HG02571 (cell line): ENCODE data around the gene TIGD6.
A peak's percentile ranks its signal among the peaks of the same experiment; 100 is the strongest.
"Not testable (repeated sequence)": the region's sequence is repeated elsewhere in the genome, so short reads cannot be mapped to it uniquely, and the experiment has no call there.

Experiments
- ATAC-seq: cut with Tn5 transposase; IDR thresholded peaks from one replicate; pipeline ENCODE4 v1.9.1; 2021; ENCODE audit warnings: mild to moderate bottlenecking, moderate library complexity; ENCODE audit not compliant: unreplicated experiment

TIGD6 gene

DNA sequence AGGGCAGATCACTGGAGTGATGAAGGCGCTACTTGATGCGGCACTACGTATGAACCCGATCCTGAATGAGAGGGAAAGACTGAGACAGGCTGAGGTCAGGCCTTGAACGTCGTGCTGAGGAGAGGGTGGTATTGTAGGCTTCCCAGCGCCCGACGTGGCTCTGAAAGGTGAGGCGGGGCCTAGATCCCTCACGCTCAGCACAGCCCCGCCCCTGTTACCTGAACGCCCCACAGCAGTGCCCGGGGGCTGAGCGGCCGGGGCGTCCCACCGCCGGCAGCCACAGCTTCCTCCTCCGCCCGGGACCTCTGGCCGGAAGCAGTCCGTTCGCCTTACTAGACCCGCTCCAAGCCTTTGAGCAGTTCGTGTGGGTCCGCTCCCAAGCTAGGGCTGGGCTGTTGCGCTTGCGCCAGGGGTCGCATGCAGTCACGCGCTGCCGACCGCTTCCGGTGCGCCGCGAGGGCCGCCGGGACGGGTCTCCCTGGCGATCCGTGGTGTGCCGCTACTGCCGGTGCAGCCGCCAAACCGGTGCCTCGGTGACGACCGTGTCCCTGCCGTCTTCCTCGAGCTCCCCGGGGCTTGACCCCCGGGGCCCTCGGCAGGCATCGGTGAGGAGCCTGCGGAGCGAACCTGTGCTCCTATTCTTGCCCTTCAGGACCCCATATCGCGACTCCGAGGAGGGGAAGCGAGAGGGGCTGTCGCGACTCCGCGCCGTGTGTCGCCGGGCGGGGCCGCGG is at the start of gene TIGD6, which contains the start of gene HMGXB3:
Gene TIGD6 (minus strand): TSS at position 399 of the 734 bp plus-strand sequence. CDS start 4,306 bp downstream, outside the sequence.
Gene HMGXB3 (plus strand): TSS at position 484 of the 734 bp plus-strand sequence. CDS start 4,114 bp downstream, outside the sequence.
- ATAC-seq, result peak; percentile 87

DNA sequence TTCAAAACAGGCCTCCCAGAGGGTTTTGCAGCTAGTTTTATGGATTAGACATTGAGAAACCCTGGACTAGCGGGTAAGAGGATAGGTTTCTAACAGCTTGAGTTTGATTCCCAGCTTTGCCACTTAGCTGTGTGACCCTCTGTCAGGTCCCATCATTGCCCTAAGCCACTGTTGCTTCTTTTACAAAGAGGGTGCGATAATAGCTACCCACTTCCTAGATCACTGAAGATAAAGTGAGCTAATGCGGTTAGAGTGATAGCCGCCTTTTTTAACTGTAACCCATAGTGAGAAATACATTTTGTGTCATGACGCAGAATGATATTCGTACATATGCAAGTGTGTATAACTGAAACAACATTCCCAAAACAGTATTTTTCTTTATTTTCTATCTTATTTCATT is 45.6 kb upstream of the TIGD6 start:
- no peak for ATAC-seq

DNA sequence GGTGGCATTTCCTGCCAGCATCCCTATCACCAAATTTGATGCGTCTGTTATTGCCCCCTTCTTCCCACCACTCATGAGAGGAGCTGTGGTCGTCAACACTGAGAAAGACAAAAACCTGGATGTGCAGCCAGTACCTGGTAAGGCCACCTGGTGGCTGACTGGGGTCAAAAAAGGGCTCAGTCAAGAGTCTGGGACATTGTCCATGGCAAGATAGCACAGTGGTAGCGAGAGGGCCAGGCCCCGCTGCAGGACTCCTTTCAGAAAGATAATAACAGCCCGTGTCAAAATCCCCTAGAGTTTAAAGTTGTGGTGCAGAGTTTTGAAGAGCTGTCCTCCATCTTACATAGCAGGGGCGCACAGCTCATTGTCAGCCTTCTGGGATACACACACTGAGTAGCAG is 45.1 kb upstream of the TIGD6 start:
- no peak for ATAC-seq

DNA sequence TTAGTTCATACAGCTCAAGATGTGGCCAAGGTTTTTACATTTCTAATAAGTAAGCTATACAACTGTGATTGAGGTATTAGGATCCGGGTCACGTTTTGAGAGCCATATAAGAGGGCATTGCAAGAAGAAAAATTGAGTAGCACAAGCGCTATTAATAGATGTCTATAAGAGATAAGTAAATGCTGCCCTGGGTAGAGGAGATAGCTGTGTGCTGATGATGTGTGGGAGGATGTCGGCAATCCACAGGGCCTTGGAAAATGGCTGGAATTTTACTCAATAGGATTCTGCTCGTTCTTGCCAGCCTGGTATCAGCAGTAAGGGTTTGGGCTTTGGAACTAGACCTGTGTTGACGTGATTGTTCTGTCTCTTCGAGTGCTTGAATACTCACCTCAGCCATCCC is 44.3 kb upstream of the TIGD6 start:
- no peak for ATAC-seq

DNA sequence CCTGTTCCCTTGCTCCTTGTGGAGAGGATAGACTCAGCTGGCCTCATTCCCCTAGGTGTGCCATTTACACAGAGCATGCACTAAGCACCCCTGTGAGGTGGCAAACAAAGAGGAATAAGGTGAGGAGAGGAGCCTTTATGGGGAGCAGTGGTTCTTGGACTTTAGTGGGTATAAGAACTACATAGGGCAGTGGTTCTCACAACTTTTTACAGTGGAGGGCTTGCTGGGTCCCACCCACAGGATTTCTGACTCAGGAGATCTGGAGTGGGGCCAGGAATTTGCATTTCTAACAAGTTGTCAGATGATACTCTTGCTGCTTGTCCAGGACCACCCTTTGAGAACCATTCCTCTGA is 43.9 kb upstream of the TIGD6 start:
- ATAC-seq, result no peak

DNA sequence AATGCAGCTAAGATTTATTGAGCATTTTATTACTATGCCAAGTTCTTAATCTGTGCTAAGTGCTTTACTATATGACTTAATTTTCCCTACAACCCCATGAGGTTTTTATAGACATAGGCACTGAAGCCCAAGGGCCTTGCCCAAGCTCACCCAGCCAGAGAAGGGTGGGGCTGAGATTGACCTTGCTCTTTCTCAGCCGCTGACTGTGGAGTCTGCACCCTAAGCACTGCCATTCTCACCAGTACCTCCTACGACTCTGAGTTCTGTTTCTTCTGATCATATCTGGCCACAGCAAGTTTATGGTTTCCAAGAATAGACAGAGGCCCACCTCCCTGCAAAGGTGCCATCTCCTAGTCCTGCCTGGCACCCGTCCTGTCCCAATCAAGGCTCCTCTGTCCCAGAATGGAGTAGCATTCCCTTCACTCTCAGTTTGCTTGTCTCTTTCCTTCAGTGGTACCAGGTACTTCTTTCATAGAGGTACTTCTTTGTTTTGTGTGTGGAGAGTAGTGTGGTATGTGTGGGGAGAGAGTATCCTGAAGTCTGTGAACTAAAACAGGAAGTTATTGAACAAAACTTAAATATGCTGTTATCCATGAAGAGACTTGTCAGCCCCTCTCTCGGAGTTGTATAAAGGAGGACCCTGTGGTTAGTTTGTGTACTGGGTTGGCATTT is 43.3 kb upstream of the TIGD6 start:
- ATAC-seq, result no peak

DNA sequence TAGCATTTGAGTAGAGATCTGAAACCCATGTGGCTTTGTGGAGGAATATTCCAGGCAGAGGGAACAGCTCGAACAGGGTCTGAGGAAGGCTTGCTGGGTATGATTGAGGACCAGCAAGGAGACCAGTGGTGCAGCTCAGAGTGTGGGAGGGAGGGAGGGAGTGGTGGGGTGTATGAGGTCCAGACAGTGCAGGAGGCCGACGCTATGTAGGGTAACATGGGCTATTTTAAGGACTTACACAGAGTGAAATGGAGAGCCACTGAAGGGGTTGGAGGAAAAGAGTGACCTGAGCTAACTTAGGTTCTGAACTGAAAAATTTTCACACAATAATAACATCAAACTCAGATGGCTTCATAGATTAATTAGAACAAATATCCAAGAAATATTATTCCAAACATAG is 42.0 kb upstream of the TIGD6 start:
- no peak for ATAC-seq

DNA sequence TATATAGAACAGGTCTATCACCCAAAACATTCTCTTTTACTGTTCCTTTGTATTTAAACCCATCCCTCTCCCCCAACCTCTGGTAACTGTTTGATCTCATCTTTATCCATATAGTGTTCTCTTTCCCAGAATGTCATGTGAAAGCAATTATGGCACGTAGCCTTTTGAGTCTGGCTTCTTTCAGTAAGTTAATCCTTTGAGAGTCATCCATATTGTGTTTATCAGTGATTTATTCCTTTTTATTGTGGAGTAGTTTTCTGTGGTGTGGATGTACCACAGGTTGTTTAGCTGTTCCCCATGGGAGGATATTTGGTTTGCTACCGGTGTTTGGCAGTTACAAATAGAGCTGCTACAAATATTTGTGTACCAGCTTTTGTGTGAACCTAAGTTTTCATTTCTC is 38.1 kb upstream of the TIGD6 start:
- ATAC-seq, result no peak

DNA sequence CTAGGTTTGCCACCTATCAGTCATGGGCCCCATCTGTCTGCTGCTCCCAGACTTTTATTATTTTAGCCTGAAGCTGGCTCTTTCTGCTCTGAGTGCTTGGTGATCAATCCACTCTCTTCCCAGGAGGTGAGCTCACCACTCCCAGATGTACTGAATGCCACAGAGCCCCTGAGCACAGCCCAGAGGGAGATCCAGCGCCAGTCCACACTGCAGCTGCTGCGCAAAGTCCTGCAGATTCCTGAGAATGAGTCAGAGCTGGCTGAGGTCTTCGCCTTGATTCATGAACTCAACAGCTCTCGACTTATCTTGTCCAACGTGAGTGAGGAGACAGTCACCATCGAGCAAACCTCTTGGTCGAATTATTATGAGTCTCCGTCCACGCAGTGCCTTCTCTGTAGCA is 36.1 kb upstream of the TIGD6 start:
- no peak for ATAC-seq

DNA sequence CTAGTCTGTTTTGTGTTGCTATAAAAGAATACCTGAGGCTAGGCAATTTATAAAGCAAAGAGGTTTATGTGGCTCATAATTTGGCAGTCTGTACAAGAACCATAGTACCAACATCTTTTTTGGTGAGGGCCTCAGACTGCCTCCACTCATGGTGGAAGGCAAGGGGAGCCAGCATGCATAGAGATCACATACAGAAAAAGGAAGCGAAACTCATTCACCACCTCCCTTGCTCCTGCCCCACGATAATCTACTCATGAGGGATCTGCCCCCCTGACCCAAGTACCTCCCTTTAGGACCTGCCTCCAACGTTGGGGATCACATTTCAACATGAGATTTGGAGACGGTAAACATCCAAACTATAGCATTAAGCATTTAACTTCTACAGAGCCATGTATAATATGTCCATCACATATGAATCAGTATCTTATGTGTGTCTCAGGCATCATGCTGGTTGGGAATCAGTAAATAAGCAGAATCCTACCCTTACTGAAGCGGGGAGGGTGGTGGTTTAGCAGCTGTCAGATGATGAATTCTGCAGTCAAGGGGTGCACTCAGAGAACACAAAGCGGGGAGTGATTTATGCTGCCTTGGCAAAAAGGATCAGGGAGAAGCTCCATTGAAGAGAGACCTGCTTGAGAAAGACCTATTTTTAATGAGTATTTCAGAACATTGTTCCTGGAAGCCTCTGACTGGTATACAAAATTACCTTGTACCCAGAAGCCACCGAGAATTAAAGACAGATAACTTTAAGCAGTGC is 34.9 kb upstream of the TIGD6 start:
- peak; percentile 77 for ATAC-seq

DNA sequence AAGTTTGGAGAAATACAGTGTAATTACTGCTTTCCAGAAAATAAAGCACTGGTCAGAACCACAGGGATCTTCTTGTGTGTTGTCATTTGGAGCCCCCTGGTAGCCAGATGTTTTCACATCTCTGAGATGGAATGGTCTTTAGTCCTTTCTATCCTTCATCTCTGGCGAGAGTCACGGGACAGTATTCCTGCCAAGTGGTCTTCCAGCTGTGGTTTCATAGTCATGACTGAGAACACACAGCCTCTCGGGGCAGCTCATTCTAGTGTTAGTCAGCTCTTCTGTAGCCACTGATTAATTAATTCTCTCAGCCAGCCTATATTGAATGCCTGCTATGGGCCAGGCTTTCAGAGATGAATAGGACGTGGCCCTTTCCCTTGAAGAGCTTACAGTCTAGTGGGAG is 34.2 kb upstream of the TIGD6 start:
- ATAC-seq, result no peak

DNA sequence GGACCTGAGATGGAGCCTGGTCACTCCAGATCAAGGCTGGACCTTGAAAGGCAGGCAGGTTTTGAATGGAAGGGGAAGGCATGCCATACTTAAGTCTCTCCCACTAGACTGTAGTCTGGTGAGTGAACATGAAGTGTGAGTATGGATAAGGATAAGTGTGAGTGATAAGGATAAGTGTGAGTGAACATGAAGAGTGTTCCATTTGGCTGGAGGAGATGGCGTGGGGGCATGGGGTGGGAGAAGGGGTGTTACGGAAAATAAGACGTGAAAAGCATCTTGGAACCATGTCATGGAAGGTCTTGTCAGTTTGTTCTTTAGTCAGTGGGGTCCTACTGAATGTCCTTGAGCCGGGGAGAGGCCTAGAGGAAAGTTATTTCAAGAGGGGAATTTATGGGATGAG is 32.9 kb upstream of the TIGD6 start:
- no peak for ATAC-seq

DNA sequence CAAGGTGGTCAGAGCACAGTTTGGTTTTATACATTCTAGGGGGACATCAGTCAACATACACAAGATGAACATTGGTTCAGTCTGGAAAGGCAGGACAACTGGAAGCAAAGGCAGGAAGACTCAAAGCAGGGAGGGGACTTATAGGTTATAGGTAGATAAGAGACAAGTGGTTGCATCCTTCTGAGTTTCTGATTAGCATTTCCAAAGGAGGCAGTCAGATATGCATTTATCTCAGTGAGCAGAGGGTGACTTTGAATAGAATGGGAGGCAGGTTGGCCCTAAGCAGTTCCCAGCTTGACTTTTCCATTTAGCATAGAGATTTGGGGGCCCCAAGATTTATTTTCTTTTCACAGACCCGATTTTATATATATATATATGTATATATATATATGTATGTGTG is 27.6 kb upstream of the TIGD6 start:
- ATAC-seq, result not testable (repeated sequence)

DNA sequence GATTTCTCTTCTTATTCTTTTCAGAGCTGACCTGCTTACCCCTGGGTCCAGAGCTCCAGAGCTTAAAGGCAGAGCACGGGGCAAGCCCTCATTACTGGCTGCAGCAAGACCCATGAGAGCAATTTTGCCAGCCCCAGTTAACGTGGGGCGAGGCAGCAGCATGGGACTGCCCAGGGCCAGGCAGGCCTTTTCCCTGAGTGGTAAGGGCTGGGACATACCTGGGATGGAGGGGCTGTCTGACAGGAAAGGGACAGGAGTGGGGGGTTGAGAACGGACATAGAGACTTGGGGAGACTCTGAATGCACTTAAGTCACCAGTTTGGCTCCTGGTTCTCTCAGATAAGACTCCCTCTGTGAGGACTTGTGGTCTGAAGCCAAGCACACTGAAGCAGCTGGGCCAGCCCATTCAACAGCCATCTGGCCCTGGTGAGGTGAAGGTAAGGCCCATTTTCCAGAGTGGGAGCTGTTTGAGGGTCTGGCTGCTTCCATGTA is 26.3 kb upstream of the TIGD6 start:
- ATAC-seq, result no peak

DNA sequence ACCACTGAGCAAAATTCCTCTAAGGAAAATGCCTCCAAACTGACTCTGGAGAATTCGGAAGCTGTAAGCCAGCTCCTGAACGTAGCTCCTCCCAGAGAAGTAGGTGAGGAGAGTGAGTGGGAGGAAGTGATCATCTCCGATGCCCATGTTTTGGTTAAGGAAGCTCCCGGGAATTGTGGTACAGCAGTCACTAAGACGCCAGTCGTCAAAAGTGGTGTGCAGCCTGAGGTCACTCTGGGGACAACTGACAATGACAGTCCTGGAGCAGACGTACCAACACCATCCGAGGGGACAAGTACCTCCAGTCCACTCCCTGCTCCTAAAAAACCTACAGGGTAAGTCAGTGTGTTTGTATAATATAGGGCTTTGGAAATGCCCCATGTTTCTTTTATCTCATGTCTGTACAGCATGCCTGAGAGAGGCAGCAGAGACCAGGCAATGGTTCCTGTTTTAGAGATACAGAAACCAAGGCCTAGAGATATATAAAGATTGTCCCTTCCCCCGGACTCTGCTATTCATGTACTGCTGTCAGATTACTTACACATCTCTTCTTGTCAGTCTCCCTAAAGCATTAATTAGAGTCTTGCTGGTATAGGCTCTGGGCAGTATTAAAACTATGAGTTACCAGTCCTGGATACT is 24.0 kb upstream of the TIGD6 start:
- ATAC-seq, result no peak

DNA sequence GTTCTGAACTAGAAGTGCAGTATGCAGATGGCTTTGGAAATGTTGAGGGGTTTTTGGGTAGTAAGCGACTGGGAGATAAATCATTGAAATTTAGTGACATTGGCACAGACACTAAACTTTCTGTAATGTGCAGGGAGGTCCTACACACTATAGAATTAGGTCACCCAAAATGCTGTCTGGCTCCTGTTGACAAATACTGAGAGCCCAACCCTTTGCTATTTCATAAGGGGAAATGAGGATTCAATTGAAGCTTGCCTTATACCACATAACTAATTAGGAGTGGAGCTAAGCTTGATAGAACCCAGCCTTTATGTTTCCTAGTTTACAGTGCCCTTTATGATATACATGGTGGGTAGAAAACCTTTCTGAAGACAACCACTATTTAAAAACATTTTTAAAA is 22.7 kb upstream of the TIGD6 start:
- no peak for ATAC-seq

DNA sequence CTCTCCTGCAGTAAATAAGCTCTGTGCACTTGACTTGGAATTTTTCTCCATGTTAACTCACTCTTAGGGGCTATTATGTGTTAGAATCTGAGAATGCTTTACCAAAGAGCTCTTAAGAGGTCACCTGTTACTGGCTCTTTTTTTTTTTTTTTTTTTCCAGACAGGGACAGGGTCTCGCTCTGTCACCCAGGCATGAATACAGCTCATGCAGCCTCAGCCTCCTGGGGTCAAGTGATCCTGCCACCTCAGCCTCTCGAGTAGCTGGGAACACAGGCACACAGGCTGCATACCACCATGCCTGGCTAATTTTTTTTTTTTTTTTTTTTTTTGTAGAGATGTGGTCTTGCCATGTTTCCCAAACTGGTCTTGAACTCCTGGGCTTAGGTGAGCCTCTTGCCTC is 22.2 kb upstream of the TIGD6 start:
- ATAC-seq, result no peak

DNA sequence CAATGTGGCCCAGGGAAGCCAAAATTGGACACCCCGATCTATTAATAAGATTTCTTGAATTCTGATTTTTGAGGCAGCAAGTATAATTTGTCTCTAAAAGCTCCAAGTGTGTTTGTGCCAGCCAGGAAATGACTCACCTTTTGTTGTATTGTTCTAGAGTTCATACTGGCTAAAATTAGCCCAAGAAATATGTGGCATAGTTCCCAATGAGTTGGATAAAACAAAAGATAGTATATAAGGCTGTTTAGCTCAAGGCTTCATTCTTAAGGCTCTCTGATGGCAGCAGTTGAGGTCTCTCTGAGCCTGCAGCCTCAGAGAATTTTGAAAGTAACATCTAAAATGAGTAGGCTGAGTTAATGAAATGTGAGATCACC is 21.7 kb upstream of the TIGD6 start:
- no peak for ATAC-seq

DNA sequence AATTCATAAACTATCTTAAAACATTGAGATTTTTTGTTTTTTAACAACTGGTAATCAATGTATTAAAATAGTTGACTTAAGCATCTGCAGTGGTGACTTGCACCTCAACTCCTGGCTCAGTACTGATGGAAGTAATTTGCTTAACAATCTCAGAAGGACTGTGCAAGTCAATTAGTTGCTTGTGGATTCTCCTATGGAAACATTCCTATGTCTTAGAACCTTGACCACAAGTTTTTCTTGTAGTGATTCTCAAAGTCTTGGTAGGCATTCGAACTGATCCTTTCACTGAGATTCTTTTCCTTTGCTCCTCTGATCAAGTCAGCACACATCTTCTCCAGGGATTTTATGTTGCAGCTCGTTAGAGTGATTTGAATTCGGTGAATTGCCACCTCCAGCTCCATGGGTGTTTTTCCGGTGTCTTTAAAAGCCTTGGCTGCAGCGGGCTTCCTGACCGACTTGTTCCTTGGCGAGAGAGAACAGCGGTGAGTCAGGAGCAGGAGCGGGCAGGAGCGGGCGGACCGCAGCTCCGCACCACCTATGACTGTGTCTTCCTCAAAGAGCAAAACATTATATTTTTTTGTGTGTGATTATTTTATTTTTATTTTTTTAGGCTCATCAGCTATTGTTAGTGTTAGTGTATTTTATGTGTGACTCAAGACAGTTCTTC is 21.2 kb upstream of the TIGD6 start:
- no peak for ATAC-seq

DNA sequence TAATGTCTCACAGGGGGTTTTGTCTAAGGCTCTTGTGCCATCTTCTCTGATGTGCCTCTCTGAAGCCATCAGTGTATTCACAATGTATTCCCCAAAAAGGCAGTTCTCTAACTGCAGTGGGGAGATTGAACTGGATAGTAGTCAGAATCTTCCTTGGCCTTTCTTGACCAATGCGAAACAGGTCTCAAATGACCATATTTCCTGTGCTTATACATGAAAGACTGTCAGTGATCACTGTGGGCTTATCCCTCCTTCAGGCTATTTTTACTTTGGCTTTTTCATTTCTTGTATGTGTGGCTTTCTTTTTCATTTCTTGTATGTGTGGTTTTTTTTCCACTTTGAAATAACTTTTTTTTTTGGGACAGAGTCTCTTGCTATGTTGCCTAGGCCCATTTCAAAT is 19.8 kb upstream of the TIGD6 start:
- ATAC-seq, result no peak
